Measurements from ENCODE around the gene RPL36.
A peak's percentile ranks its signal among the peaks of the same experiment; 100 is the strongest.

The RPL36 gene

GRCh38 chr19:5673752-5674151, 16.3 kb upstream of the RPL36 start:
- DNase-seq (ENCODE audit: low read depth in 1 of 2, low spot score in 1 of 2): no peak

GRCh38 chr19:5674714-5675113, 15.4 kb upstream of the RPL36 start:
- DNase-seq (ENCODE audit: low read depth in 1 of 2, low spot score in 1 of 2): no peak

- DNase-seq (ENCODE audit: low read depth in 1 of 2, low spot score in 1 of 2): no peak
Observed at GRCh38 chr19:5676105-5676771, 13.9 kb upstream of the RPL36 start.

- DNase-seq (ENCODE audit: low read depth in 1 of 2, low spot score in 1 of 2): no peak
Observed at GRCh38 chr19:5676772-5677105, 13.4 kb upstream of the RPL36 start.

- no peak for DNase-seq (ENCODE audit: low read depth in 1 of 2, low spot score in 1 of 2)
Observed at GRCh38 chr19:5677136-5677535, 13.0 kb upstream of the RPL36 start.

GRCh38 chr19:5677580-5677979, 12.5 kb upstream of the RPL36 start:
- no peak for DNase-seq (ENCODE audit: low read depth in 1 of 2, low spot score in 1 of 2)

GRCh38 chr19:5678071-5678718, 11.9 kb upstream of the RPL36 start:
- no peak for DNase-seq (ENCODE audit: low read depth in 1 of 2, low spot score in 1 of 2)

- no peak for DNase-seq (ENCODE audit: low read depth in 1 of 2, low spot score in 1 of 2)
Observed at GRCh38 chr19:5679289-5680083, 10.6 kb upstream of the RPL36 start.

GRCh38 chr19:5680084-5680436, 10.0 kb upstream of the RPL36 start:
- DNase-seq (ENCODE audit: low read depth in 1 of 2, low spot score in 1 of 2): no peak

GRCh38 chr19:5680437-5681368, 9.4 kb upstream of the RPL36 start, which contains the start of the genes HSD11B1L and MICOS13:
Gene HSD11B1L, plus strand, starts transcription at chr19:5681027. Its CDS starts 3,806 bp downstream, at chr19:5684833.
Gene MICOS13, minus strand, starts transcription at chr19:5680516. Its CDS starts 30 bp downstream, at chr19:5680486.
- DNase-seq (ENCODE audit: low read depth in 1 of 2, low spot score in 1 of 2): peak; percentile 95 to 96

GRCh38 chr19:5681391-5682106, 8.5 kb upstream of the RPL36 start:
- no peak for DNase-seq (ENCODE audit: low read depth in 1 of 2, low spot score in 1 of 2)

- DNase-seq (ENCODE audit: low read depth in 1 of 2, low spot score in 1 of 2): no peak
Observed at GRCh38 chr19:5682107-5682482, 8.0 kb upstream of the RPL36 start.

- no peak for DNase-seq (ENCODE audit: low read depth in 1 of 2, low spot score in 1 of 2)
Observed at GRCh38 chr19:5683177-5683886, 6.8 kb upstream of the RPL36 start.

GRCh38 chr19:5684694-5685430, 5.2 kb upstream of the RPL36 start:
- DNase-seq (ENCODE audit: low read depth in 1 of 2, low spot score in 1 of 2): no peak

- DNase-seq (ENCODE audit: low read depth in 1 of 2, low spot score in 1 of 2): no peak
Observed at GRCh38 chr19:5686326-5686646, 3.8 kb upstream of the RPL36 start.

- DNase-seq (ENCODE audit: low read depth in 1 of 2, low spot score in 1 of 2): peak; percentile 89 to 96
Observed at GRCh38 chr19:5686647-5687359, 3.3 kb upstream of the RPL36 start.

GRCh38 chr19:5687360-5688198, 2.5 kb upstream of the RPL36 start:
- DNase-seq (ENCODE audit: low read depth in 1 of 2, low spot score in 1 of 2): no peak

Data from activated T-helper 1 cell treated with anti-CD3 and anti-CD28 coated beads, Interleukin-2, amount 50 U/mL, for 16 hours (primary cell).